CD4-positive, alpha-beta T cell treated with Interleukin-21 for 1 hour (primary cell): Measurements from ENCODE around the gene CSMD2.

ENCODE experiments used
- DNase-seq: peaks from one replicate; pipeline ENCODE4 v3.0.0-alpha.2; 2020

CSMD2 gene

GRCh38 chr1:33660244-33660643 lies 504.8 kb downstream of the CSMD2 start:
- no peak for DNase-seq

DNA sequence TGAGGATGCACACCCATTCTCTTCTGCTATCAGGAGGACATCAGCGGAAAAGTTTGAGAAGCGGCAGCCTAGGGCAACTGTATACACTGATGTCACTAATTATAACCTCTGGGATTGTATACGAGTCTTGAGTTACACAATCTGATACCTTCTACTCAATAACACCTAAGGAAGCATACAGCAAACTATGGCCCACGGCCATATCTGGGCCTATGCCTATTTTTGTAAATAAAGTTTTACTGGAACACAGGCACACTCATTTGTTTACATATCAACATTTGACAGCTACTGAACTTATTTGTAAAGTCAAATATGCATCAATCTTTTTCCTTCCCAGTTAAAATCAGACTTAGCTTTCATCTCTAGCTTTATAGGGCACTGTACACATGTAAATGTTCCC lies 505.4 kb downstream of the CSMD2 start:
- DNase-seq = no peak

DNA sequence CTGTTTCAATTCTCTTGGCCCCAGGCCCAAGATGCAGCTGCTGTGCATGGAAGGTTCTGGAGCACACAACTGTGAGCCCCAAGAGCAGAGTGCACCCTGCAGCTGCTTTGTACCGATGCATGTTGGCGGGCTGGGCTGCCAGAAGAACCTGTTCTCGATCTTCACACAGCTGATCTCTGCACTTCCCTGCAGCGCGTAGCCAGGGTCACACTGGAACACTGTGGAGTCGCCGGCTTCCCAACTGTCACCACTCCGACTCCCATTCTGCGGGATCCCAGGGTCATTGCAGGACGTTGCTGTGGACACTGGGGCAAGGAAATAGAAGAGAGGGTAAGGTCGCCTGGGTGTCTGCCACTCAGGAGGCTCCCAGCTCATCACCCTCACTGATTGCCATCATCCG lies 507.2 kb downstream of the CSMD2 start:
- no peak for DNase-seq

DNA sequence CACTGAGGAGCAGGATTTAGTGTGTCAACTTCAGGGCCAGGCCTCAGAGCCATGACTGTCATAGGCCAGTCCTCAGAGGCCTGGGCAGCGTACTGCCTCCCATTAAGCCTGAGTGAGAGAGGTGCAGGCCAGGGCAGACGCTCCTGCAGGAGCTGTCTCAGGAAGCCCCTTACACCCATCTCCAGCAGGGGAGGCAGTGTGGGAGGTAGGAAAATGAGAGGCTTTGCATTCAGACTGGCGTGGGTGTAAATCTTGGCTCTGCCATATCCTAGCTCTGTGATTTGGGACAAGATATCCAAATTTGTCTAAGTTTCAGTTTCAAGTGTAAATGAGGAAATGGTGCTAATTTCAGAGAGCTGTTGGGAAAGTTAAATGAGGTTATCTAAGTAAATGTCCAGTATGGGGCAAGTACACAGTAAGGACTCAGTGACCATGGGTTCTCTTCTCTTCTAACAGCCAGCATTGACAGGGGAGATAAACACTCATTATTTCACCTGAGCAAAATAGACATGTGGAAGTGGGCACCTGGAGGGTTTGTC lies 508.5 kb downstream of the CSMD2 start:
- DNase-seq = no peak

- DNase-seq = no peak
These were observed 509.5 kb downstream of the CSMD2 start for GRCh38 chr1:33655496-33655895.

- DNase-seq = no peak
These were observed 510.7 kb downstream of the CSMD2 start for GRCh38 chr1:33654267-33654834.

DNA sequence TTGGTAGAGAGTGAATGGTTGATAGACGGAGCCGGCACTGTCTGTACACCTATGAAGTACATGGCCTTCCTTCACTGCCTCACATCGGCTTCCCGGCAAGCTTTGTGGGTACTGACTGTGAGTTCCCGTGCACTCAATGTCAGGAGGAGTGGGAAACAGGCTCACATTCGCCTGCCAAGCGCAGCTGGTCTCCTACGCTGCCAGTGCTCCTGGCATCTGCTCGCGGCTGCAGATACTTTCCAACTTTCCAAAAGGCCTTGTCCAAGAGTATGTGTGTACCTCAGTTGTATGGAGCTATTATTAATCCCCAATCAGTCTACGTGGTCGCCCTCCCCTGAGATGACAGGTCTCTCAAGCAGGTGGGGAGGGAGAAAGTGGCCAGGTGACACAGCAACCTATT lies 511.8 kb downstream of the CSMD2 start:
- no peak for DNase-seq

DNA sequence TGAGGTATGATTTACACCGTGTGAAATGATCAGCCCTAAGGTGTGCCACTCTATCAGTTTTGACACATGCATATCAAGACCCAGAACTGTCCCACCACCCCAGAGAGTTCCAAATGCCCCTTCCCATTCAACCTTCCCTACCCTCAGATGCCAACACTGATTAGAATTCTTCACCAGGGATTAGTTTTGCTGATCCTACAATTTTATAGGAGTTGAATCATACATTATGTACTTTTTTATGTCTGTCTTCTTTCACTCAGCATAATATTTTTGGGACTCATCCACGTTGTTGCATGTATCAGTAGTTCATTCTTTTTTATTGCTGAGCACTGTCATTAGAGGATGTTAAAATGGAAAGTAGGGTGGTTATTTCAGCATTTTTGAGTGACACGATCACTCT lies 514.3 kb downstream of the CSMD2 start:
- DNase-seq = no peak

GRCh38 chr1:33649759-33650158 lies 515.3 kb downstream of the CSMD2 start:
- DNase-seq = no peak

- DNase-seq = no peak
These were observed 521.8 kb downstream of the CSMD2 start for GRCh38 chr1:33643216-33643615.

GRCh38 chr1:33641104-33641830 lies 523.8 kb downstream of the CSMD2 start:
- DNase-seq = no peak

GRCh38 chr1:33640114-33640660 lies 524.8 kb downstream of the CSMD2 start:
- DNase-seq = no peak

GRCh38 chr1:33637846-33638440 lies 527.1 kb downstream of the CSMD2 start:
- no peak for DNase-seq

- DNase-seq = no peak
These were observed 528.8 kb downstream of the CSMD2 start for GRCh38 chr1:33636209-33636608.

DNA sequence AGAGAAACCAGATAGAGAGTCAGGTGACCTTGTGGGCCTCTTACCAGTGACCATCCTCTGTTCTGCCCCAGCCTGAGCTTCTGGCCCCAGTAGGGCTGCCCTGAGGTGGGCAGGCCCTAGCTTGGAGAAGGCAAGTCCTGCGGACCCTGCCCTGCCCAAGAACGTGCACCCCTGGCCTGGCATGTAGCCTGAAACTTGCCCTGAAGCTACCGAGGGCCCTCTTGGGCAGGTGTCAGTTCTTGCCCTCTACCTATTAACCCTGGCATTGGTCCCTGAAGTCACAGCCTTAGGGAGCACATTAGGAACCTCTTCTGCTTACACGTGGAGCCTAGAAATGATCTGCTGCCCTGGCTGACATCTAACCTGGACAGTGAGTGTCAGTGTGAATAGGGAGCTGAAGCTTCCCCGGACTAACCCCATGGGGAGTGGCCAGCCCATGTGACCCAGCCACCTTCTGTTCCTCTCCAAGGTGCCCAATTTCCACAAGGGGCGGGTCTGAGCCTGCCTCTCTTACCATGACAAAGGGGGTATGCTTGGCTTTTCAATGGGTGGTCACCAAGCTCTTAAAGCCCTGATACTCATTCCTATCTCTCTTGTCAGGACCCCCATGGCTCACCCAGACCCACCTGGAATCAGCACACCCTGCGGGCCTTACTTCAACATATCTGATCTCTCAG lies 529.6 kb downstream of the CSMD2 start:
- no peak for DNase-seq

GRCh38 chr1:33634806-33635205 lies 530.2 kb downstream of the CSMD2 start:
- DNase-seq = peak; percentile 4

DNA sequence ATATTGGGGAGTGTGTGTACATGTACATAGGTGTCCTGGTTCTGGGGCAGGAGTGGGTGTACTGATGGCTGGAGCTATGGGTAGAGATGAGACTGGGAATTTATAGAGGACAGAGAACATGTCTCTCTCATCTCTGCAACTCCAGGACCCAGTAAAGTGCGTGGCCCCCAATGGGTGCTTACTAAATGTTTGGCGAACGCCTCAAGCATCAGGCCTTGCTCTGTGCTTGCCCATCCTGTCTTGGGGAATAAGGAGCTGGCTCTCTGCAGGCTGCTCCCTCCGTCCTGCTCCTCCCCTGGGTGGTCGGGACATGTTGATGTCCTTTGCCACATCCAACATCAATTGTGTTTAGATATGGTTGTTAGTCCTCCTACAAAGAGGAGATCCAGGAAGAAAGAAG lies 530.9 kb downstream of the CSMD2 start:
- DNase-seq = no peak

GRCh38 chr1:33633019-33633801 lies 531.8 kb downstream of the CSMD2 start:
- peak; percentile 76 for DNase-seq

GRCh38 chr1:33630686-33631085 lies 534.3 kb downstream of the CSMD2 start:
- no peak for DNase-seq

DNA sequence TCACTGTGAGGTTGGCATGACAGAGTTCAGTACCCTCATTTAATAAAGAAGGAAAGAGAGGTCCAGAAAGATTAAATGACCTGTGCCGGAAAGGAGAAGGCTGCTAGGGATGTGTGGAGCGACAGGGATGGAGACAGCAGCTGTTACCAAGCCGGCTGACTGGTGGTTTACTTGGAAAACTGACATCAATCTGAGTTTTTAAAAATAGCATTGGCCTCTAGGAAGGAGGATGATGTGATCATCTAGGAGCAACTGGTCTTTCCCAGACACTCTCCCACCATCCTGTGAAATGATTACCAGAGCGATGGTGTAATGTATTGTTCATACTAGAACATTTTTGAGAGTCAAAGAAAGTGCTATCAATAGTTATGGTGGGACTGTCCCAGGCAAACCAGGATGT lies 538.2 kb downstream of the CSMD2 start:
- DNase-seq = no peak

GRCh38 chr1:33624991-33625870 lies 539.8 kb downstream of the CSMD2 start:
- no peak for DNase-seq
